GM23338 (cell line): ENCODE measurements around the gene CLSTN2.

Source experiments
- CREB1 ChIP-seq: fragments of 250-450 bp; sonication (Bioruptor Pico); IDR thresholded peaks from 2 replicates; pipeline ENCODE4 v1.5.0; 2020; ENCODE audit warnings: low read depth, mild to moderate bottlenecking, moderate library complexity
- CTCF ChIP-seq, 2 experiments: fragments of 200-600 bp in 1 of 2; sonication (generic) in 1 of 2; conservative IDR thresholded peaks; 2 replicates each; pipeline versions ENCODE4 v1.5.1 to v1.6.1; 2016 to 2017; ENCODE audit warnings: antibody characterized with exemption in 2 of 2, low read depth in 2 of 2, mild to moderate bottlenecking in 2 of 2, moderate library complexity in 1 of 2
- ETS1 ChIP-seq: IDR thresholded peaks from 2 replicates; pipeline ENCODE4 v1.6.1; 2016; ENCODE audit warnings: antibody characterized with exemption
- EZH2 ChIP-seq: fragments of 200-600 bp; sonication (generic); IDR thresholded peaks from one replicate; pipeline ENCODE4 v1.8.0; 2017; ENCODE audit warnings: antibody characterized with exemption, mild to moderate bottlenecking, low read depth; ENCODE audit not compliant: unreplicated experiment
- EZH2phosphoT487 ChIP-seq: fragments of 200-600 bp; sonication (generic); IDR thresholded peaks from one replicate; pipeline ENCODE4 v1.8.1; 2018; ENCODE audit warnings: antibody characterized with exemption; ENCODE audit not compliant: unreplicated experiment
- JUNB ChIP-seq: IDR thresholded peaks from one replicate; pipeline ENCODE4 v1.6.1; 2016; ENCODE audit warnings: antibody characterized with exemption; ENCODE audit not compliant: unreplicated experiment
- NANOG ChIP-seq: IDR thresholded peaks from 2 replicates; pipeline ENCODE4 v1.6.1; 2016; ENCODE audit warnings: antibody characterized with exemption, borderline replicate concordance
- POLR2AphosphoS5 ChIP-seq: IDR thresholded peaks from 2 replicates; pipeline ENCODE4 v1.6.1; 2016; ENCODE audit warnings: antibody characterized with exemption, low read depth
- REST ChIP-seq: IDR thresholded peaks from one replicate; pipeline ENCODE4 v1.6.1; 2018; ENCODE audit warnings: antibody characterized with exemption; ENCODE audit not compliant: unreplicated experiment
- ZNF114 ChIP-seq: fragments of 250-450 bp; sonication (Bioruptor Pico); IDR thresholded peaks from 2 replicates; pipeline ENCODE4 v1.5.0; 2020; ENCODE audit warnings: mild to moderate bottlenecking, moderate library complexity
- ZNF331 ChIP-seq: fragments of 250-450 bp; sonication (Bioruptor Pico); IDR thresholded peaks from 2 replicates; pipeline ENCODE4 v1.5.0; 2020; ENCODE audit warnings: low read depth, mild to moderate bottlenecking, moderate library complexity
- ZNF462 ChIP-seq: fragments of 250-450 bp; sonication (Bioruptor Pico); IDR thresholded peaks from 2 replicates; pipeline ENCODE4 v1.5.0; 2020; ENCODE audit warnings: mild to moderate bottlenecking, moderate library complexity

GRCh38 chr3:140341203-140341602 lies 406.2 kb downstream of the CLSTN2 start:
- TF ChIP-seq CTCF (conservative IDR thresholded peaks at IDR 0.05; ENCODE audit: low read depth in 2 of 2) (no peak), REST (no peak), EZH2phosphoT487 (no peak), POLR2AphosphoS5 (no peak), ZNF114 (no peak), EZH2 (no peak), CREB1 (no peak), ETS1 (no peak), JUNB (no peak), ZNF331 (no peak), NANOG (no peak), ZNF462 (CRISPR knock-in tag) (no peak)
